Measurements from ENCODE around the gene APOA1.
"Not testable (repeated sequence)": the region's sequence is repeated elsewhere in the genome, so short reads cannot be mapped to it uniquely, and the experiment has no call there.

The APOA1 gene

GRCh38 chr11:116819049-116819448, 18.4 kb downstream of the APOA1 start:
- Mint-ChIP-seq H3K9me3 (no peaks in the 10 kb centered on the region), H3K36me3 (no peaks in the 10 kb centered on the region), H3K4me3 (no peak overlapping the region), H3K4me1 (no peaks in the 10 kb centered on the region), H3K27ac (no peak overlapping the region)
- DNase-seq (ENCODE audit: low spot score in 2 of 2) (no peak), ATAC-seq (no peak)

- no peak overlapping the region for H3K27ac Mint-ChIP-seq
These were observed 22.9 kb downstream of the APOA1 start for GRCh38 chr11:116814502-116814901.

GRCh38 chr11:116813781-116814471, 23.5 kb downstream of the APOA1 start:
- H3K4me3 Mint-ChIP-seq, result no peak overlapping the region
- DNase-seq (ENCODE audit: low spot score in 2 of 2), result no peak
- H3K27ac Mint-ChIP-seq, result peak overlapping the region; percentile 54
- no peaks in the 10 kb centered on the region for H3K36me3 Mint-ChIP-seq
- H3K9me3 Mint-ChIP-seq, result no peaks in the 10 kb centered on the region
- no peak for ATAC-seq
- no peaks in the 10 kb centered on the region for H3K4me1 Mint-ChIP-seq

More at GRCh38 chr11:116814502-116814901, 22.9 kb downstream of the APOA1 start:
- no peaks in the 10 kb centered on the region for H3K4me1 Mint-ChIP-seq
- no peaks in the 10 kb centered on the region for H3K9me3 Mint-ChIP-seq
- ATAC-seq (no peak), DNase-seq (ENCODE audit: low spot score in 2 of 2) (no peak)
- no peaks in the 10 kb centered on the region for H3K36me3 Mint-ChIP-seq
- H3K4me3 Mint-ChIP-seq, result no peak overlapping the region

- ATAC-seq, result peak; percentile 47
- no peak overlapping the region for H3K4me3 Mint-ChIP-seq
These were observed 24.3 kb downstream of the APOA1 start for GRCh38 chr11:116813170-116813569.

GRCh38 chr11:116812109-116812508, 25.3 kb downstream of the APOA1 start:
- no peak for DNase-seq (ENCODE audit: low spot score in 2 of 2)
- H3K27ac Mint-ChIP-seq, result no peak overlapping the region
- no peaks in the 10 kb centered on the region for H3K36me3 Mint-ChIP-seq
- H3K4me3 Mint-ChIP-seq, result no peak overlapping the region
- ATAC-seq, result no peak
- no peaks in the 10 kb centered on the region for H3K4me1 Mint-ChIP-seq
- no peaks in the 10 kb centered on the region for H3K9me3 Mint-ChIP-seq

More at GRCh38 chr11:116813170-116813569, 24.3 kb downstream of the APOA1 start:
- no peaks in the 10 kb centered on the region for H3K36me3 Mint-ChIP-seq
- no peaks in the 10 kb centered on the region for H3K4me1 Mint-ChIP-seq
- DNase-seq (ENCODE audit: low spot score in 2 of 2), result no peak
- no peak overlapping the region for H3K27ac Mint-ChIP-seq
- no peaks in the 10 kb centered on the region for H3K9me3 Mint-ChIP-seq

- Mint-ChIP-seq H3K9me3 (no peaks in the 10 kb centered on the region), H3K27ac (no peak overlapping the region), H3K36me3 (no peaks in the 10 kb centered on the region), H3K4me1 (no peaks in the 10 kb centered on the region), H3K4me3 (no peak overlapping the region)
- ATAC-seq, result no peak
- no peak for DNase-seq (ENCODE audit: low spot score in 2 of 2)
These were observed 26.2 kb downstream of the APOA1 start for GRCh38 chr11:116811194-116811593.

GRCh38 chr11:116808262-116809175, 28.9 kb downstream of the APOA1 start:
- H3K36me3 Mint-ChIP-seq, result no peaks in the 10 kb centered on the region
- H3K27ac Mint-ChIP-seq, result no peak overlapping the region
- no peaks in the 10 kb centered on the region for H3K9me3 Mint-ChIP-seq
- DNase-seq (ENCODE audit: low spot score in 2 of 2) (no peak), ATAC-seq (no peak)
- H3K4me1 Mint-ChIP-seq, result no peaks in the 10 kb centered on the region
- no peak overlapping the region for H3K4me3 Mint-ChIP-seq

GRCh38 chr11:116807601-116808261, 29.7 kb downstream of the APOA1 start:
- Mint-ChIP-seq H3K4me3 (no peak overlapping the region), H3K4me1 (no peaks in the 10 kb centered on the region), H3K27ac (no peak overlapping the region), H3K9me3 (no peaks in the 10 kb centered on the region), H3K36me3 (no peaks in the 10 kb centered on the region)
- no peak for ATAC-seq
- DNase-seq (ENCODE audit: low spot score in 2 of 2), result no peak

- ATAC-seq (no peak), DNase-seq (ENCODE audit: low spot score in 2 of 2) (no peak)
- Mint-ChIP-seq H3K27ac (no peak overlapping the region), H3K4me1 (no peaks in the 10 kb centered on the region), H3K4me3 (no peak overlapping the region), H3K9me3 (no peaks in the 10 kb centered on the region), H3K36me3 (no peaks in the 10 kb centered on the region)
These were observed 33.4 kb downstream of the APOA1 start for GRCh38 chr11:116804001-116804400.

- not testable (repeated sequence) for H3K4me3 Mint-ChIP-seq; ATAC-seq; H3K27ac Mint-ChIP-seq; H3K9me3 Mint-ChIP-seq; H3K4me1 Mint-ChIP-seq; H3K36me3 Mint-ChIP-seq; DNase-seq (ENCODE audit: low spot score in 2 of 2)
These were observed 35.8 kb downstream of the APOA1 start for GRCh38 chr11:116801662-116802061.

- H3K4me3 Mint-ChIP-seq, result no peak overlapping the region
- H3K9me3 Mint-ChIP-seq, result no peaks in the 10 kb centered on the region
- no peak for DNase-seq (ENCODE audit: low spot score in 2 of 2)
- no peak for ATAC-seq
- H3K4me1 Mint-ChIP-seq, result no peaks in the 10 kb centered on the region
- H3K36me3 Mint-ChIP-seq, result no peaks in the 10 kb centered on the region
- no peak overlapping the region for H3K27ac Mint-ChIP-seq
These were observed 36.8 kb downstream of the APOA1 start for GRCh38 chr11:116800610-116801009.

GRCh38 chr11:116798368-116798767, 39.1 kb downstream of the APOA1 start:
- no peaks in the 10 kb centered on the region for H3K36me3 Mint-ChIP-seq
- H3K4me1 Mint-ChIP-seq, result no peaks in the 10 kb centered on the region
- ATAC-seq (peak; percentile 95), DNase-seq (ENCODE audit: low spot score in 2 of 2) (no peak)
- H3K27ac Mint-ChIP-seq, result no peak overlapping the region
- H3K4me3 Mint-ChIP-seq, result no peak overlapping the region
- no peaks in the 10 kb centered on the region for H3K9me3 Mint-ChIP-seq

GRCh38 chr11:116797816-116798215, 39.6 kb downstream of the APOA1 start:
- DNase-seq (ENCODE audit: low spot score in 2 of 2) (no peak), ATAC-seq (no peak)
- H3K9me3 Mint-ChIP-seq, result no peaks in the 10 kb centered on the region
- no peak overlapping the region for H3K4me3 Mint-ChIP-seq
- H3K4me1 Mint-ChIP-seq, result no peaks in the 10 kb centered on the region
- H3K27ac Mint-ChIP-seq, result no peak overlapping the region
- no peaks in the 10 kb centered on the region for H3K36me3 Mint-ChIP-seq

GRCh38 chr11:116796548-116796947, 40.9 kb downstream of the APOA1 start:
- no peak overlapping the region for H3K4me3 Mint-ChIP-seq
- DNase-seq (ENCODE audit: low spot score in 2 of 2), result no peak
- H3K9me3 Mint-ChIP-seq, result no peaks in the 10 kb centered on the region
- no peak overlapping the region for H3K27ac Mint-ChIP-seq
- peaks cover under 1% of the 10 kb centered on the region for H3K4me1 Mint-ChIP-seq
- no peaks in the 10 kb centered on the region for H3K36me3 Mint-ChIP-seq
- ATAC-seq, result no peak

- no peak overlapping the region for H3K27ac Mint-ChIP-seq
- no peaks in the 10 kb centered on the region for H3K36me3 Mint-ChIP-seq
- ATAC-seq (no peak), DNase-seq (ENCODE audit: low spot score in 2 of 2) (no peak)
- no peaks in the 10 kb centered on the region for H3K9me3 Mint-ChIP-seq
- H3K4me3 Mint-ChIP-seq, result no peak overlapping the region
- H3K4me1 Mint-ChIP-seq, result peaks cover 11% of the 10 kb centered on the region
These were observed 42.6 kb downstream of the APOA1 start for GRCh38 chr11:116794851-116795250.

All from stimulated activated effector memory CD8-positive, alpha-beta T cell treated with anti-CD3 and anti-CD28 coated beads, Interleukin-12 subunit alpha, Interleukin-12 subunit beta, amount 100 ng/mL, for 72 hours (primary cell).